ENCODE data around the gene TNFRSF19. TPM values are rescaled to one million over a fixed set of nuclear protein-coding genes. Genes with fewer than 3 reads are reported as not detected.

The TNFRSF19 gene
- total RNA-seq, result 5.7 and 11.9 TPM in 2 replicates

GRCh38 chr13:23570099-23570920 is at the start of gene TNFRSF19:
TNFRSF19 (plus strand) TSS chr13:23570412; CDS start chr13:23590184, 19,772 bp downstream.

Other genes starting within 250 kb of the TNFRSF19 start
- gene SACS, start 136.7 kb upstream of the TNFRSF19 start, total RNA-seq, result 28.8 and 30.0 TPM in 2 replicates